HG02938 (cell line): ENCODE results near the gene RSPO3.
A peak's percentile ranks its signal among the peaks of the same experiment; 100 is the strongest.
"Not testable (repeated sequence)": the region's sequence is repeated elsewhere in the genome, so short reads cannot be mapped to it uniquely, and the experiment has no call there.

Experiments used
- ATAC-seq: cut with Tn5 transposase; IDR thresholded peaks from one replicate; pipeline ENCODE4 v1.9.1; 2021; ENCODE audit warnings: mild to moderate bottlenecking, moderate library complexity; ENCODE audit not compliant: unreplicated experiment

RSPO3 gene

GRCh38 chr6:127118298-127119101 is at the start of gene RSPO3:
TSS of gene RSPO3 (plus strand) at chr6:127118671. CDS start at chr6:127119193, 522 bp downstream.
- peak; percentile 24 for ATAC-seq

- ATAC-seq: peak; percentile 42
Measured at GRCh38 chr6:127069659-127070279, 48.7 kb upstream of the RSPO3 start.

GRCh38 chr6:127073222-127073621 is 45.2 kb upstream of the RSPO3 start:
- peak; percentile 75 for ATAC-seq

DNA sequence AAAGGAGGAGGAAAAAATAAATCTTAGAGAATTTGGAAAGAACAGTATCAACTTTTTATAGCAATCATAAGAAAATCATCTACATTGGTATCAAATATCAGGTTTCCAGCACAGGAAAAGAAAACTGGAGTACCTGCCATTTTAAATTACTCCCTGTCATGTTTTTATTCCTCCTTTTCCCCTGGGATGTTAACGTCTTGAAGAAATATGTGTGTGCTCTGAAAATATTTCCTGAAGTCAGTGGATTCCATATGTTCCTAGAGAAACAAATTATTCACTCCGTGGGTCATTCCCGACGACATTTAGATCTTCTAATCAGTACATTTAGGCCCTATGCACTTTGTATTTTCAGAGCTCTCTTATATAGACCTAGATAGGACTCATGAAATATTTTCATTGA is 42.0 kb upstream of the RSPO3 start:
- no peak for ATAC-seq

DNA sequence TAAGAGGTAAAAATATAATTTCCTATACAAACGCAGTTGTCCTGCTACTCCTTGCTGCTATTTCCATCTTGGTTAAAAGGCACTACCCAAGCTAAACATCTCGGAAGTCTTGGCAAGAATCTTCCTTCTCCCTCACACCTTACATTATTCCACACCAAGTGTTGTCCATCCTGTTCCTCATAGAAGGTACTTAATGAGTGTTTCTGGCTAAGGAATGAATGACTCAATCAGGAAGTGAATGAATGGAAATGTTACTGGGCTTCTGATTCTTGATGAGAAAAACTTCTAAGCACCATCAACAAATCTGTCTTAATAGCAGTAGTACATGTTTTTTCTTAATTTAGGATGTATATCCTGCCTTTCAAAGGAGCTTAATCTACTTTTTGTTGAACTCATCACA is 40.6 kb upstream of the RSPO3 start:
- ATAC-seq: no peak

- no peak for ATAC-seq
Measured at GRCh38 chr6:127078669-127079068, 39.8 kb upstream of the RSPO3 start.

DNA sequence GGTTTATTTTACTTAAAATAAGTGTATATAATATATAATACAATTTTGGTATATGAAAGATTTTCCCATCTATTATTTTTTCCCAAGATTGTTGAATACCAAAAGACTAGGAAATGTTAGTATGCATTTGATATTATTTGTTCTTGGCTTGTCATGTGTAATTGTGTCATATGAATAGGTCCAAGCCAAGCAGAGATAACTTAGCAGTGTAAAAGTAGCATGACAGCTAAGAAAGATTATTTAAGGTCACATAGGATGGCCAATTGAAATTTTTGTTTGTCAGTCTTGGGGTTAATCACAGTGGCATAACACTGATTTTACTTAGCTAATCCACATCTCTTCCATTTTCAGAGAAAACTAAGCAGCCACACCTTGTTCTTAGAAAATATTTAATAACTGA is 38.8 kb upstream of the RSPO3 start:
- ATAC-seq: no peak

- ATAC-seq: no peak
Measured at GRCh38 chr6:127080081-127080480, 38.4 kb upstream of the RSPO3 start.

GRCh38 chr6:127083231-127083962 is 35.1 kb upstream of the RSPO3 start:
- ATAC-seq: no peak

GRCh38 chr6:127083963-127084310 is 34.5 kb upstream of the RSPO3 start:
- ATAC-seq: no peak

- no peak for ATAC-seq
Measured at GRCh38 chr6:127085181-127085580, 33.3 kb upstream of the RSPO3 start.

DNA sequence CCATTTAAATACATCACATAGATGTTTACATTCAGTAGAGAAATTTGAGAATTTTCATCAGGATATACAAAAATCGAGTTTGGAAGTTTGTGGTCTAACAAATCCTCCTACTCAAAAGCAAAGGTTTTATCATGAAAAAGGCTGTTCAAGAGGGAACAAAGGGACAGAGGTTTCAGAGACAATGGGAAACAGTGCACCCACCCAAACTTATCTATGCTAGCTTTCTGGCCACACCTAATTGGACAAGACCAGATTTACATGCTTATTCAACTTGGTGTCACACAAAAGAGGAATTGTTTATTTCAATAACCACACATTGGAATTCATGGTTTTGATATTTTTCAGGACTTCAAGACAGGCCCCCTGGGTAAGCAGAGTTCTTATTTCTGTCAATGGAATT is 28.4 kb upstream of the RSPO3 start:
- no peak for ATAC-seq

- ATAC-seq: no peak
Measured at GRCh38 chr6:127092466-127092865, 26.0 kb upstream of the RSPO3 start.

- ATAC-seq: no peak
Measured at GRCh38 chr6:127094791-127095190, 23.7 kb upstream of the RSPO3 start.

GRCh38 chr6:127096167-127096566 is 22.3 kb upstream of the RSPO3 start:
- ATAC-seq: no peak

- ATAC-seq: not testable (repeated sequence)
Measured at GRCh38 chr6:127097442-127097841, 21.0 kb upstream of the RSPO3 start.

- no peak for ATAC-seq
Measured at GRCh38 chr6:127100510-127101140, 17.8 kb upstream of the RSPO3 start.

GRCh38 chr6:127102299-127102698 is 16.2 kb upstream of the RSPO3 start:
- no peak for ATAC-seq

DNA sequence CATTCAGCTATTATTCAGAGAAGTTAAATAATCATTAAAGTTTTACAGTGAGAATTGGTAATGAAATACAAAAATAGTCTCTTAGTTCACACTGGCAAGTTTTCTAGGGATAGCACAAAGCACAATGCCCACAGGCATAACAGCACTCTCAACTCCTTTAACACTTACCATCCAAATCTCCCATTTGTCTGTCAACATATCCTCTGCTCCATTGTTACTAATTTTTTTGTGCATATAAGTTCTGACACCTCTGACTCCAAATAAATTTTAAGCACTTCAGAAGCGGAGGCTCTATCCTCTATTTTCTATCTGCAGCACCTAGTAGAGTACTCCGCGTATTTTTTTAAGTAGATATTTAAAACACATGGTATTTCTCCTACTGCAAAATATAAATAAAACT is 15.6 kb upstream of the RSPO3 start:
- no peak for ATAC-seq

GRCh38 chr6:127103482-127103881 is 15.0 kb upstream of the RSPO3 start:
- ATAC-seq: no peak

- ATAC-seq: no peak
Measured at GRCh38 chr6:127107916-127108315, 10.6 kb upstream of the RSPO3 start.
